AG04450 (cell line): ENCODE measurements around the gene GRB2. TPM values are rescaled to one million over a fixed set of nuclear protein-coding genes. Genes with fewer than 3 reads are reported as not detected.

Experiments used
- CTCF ChIA-PET: fragments of 300-600, 350-600 bp; formaldehyde crosslinking; extraction: SDS; loops from one replicate; lab custom pipeline; 2022; ENCODE audit warnings: antibody characterized with exemption, inconsistent platforms; lab: Charles Lee
- POLR2A ChIA-PET: fragments of 350-600 bp; formaldehyde crosslinking; extraction: SDS; loops from one replicate; lab custom pipeline; 2021; ENCODE audit warnings: antibody characterized with exemption, inconsistent platforms; lab: Yijun Ruan, JAX
- DNase-seq: peaks from one replicate; pipeline ENCODE4 v3.0.0-alpha.2; 2011; ENCODE audit warnings: low read depth, low spot score
- H3K27ac ChIP-seq: one replicate; pipeline ENCODE4 v1.5.1; 2012; ENCODE audit warnings: low read depth, low read length, control low read depth
- H3K27me3 ChIP-seq: one replicate; pipeline ENCODE4 v1.6.0; 2012; ENCODE audit warnings: low read length; ENCODE audit not compliant: control insufficient read depth, insufficient read depth
- H3K4me3 ChIP-seq: 2 replicates; pipeline ENCODE4 v1.5.1; 2011; ENCODE audit warnings: mild to moderate bottlenecking, low read depth, low read length, control low read depth
- H3K9me3 ChIP-seq: 2 replicates; pipeline ENCODE4 v1.5.1; 2012; ENCODE audit warnings: low read length; ENCODE audit not compliant: control insufficient read depth, insufficient read depth
- polyA plus RNA-seq: library from polyadenylated mRNA; depleted of rRNA; stranded (reverse); fragments of >200 nt; gene quantifications from 2 replicates; pipeline ENCODE4 v1.2.3, GENCODE V29; 2011
- TF ChIP-seq, protein P1 (sequence below): IDR thresholded peaks from 2 replicates; pipeline ENCODE4 v1.5.1; 2011; ENCODE audit warnings: low read depth, low read length, control low read depth, inconsistent platforms

The GRB2 gene
- polyA plus RNA-seq, 1 experiment: 63.8 TPM

DNA sequence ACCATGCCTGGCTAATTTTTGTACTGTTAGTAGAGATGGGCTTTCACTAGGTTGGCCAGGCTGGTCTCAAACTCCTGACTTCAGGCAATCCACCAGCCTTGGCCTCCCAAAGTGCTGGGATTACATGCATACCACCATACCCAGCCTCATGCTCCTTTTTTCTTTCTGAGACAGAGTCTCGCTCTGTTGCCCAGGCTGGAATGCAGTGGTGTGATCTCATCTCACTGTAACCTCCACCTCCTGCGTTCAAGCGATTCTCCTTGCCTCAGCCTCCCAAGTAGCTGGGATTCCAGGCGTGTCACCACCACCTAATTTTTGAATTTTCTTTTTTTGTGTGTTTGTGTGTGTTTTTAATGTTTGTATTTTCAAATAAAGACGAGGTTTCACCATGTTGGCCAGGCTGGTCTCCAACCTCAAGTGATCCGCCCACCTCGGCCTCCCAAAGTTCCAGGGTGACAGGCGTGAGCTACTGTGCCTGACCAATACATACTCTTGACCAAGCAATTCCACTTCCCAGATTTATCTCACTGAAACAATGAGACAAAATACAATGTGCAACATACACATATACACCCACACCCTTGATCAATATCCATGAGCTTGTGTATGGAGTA lies 5.0 kb downstream of the GRB2 start:
- ChIA-PET POLR2A (interaction anchor here (0.5 kb wide), 1 partner anchor 9 kb away, joined by 6 read pairs; no protein-coding TSS in a partner anchor), CTCF (interaction anchor here (2.5 to 2.6 kb wide), 2 partner anchors 77 to 129 kb away, joined by 14 to 15 read pairs; partner anchors contain the start of gene MIF4GD)
- TF ChIP-seq, protein P1, sequence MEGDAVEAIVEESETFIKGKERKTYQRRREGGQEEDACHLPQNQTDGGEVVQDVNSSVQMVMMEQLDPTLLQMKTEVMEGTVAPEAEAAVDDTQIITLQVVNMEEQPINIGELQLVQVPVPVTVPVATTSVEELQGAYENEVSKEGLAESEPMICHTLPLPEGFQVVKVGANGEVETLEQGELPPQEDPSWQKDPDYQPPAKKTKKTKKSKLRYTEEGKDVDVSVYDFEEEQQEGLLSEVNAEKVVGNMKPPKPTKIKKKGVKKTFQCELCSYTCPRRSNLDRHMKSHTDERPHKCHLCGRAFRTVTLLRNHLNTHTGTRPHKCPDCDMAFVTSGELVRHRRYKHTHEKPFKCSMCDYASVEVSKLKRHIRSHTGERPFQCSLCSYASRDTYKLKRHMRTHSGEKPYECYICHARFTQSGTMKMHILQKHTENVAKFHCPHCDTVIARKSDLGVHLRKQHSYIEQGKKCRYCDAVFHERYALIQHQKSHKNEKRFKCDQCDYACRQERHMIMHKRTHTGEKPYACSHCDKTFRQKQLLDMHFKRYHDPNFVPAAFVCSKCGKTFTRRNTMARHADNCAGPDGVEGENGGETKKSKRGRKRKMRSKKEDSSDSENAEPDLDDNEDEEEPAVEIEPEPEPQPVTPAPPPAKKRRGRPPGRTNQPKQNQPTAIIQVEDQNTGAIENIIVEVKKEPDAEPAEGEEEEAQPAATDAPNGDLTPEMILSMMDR: no peak
- peaks cover 4% of the 10 kb centered on the region; the same call in 1 of the 2 replicates for H3K9me3 ChIP-seq
- no peaks in the 10 kb centered on the region for H3K27me3 ChIP-seq
- no peak overlapping the region for H3K4me3 ChIP-seq
- no peak overlapping the region for H3K27ac ChIP-seq
- no peak for DNase-seq

DNA sequence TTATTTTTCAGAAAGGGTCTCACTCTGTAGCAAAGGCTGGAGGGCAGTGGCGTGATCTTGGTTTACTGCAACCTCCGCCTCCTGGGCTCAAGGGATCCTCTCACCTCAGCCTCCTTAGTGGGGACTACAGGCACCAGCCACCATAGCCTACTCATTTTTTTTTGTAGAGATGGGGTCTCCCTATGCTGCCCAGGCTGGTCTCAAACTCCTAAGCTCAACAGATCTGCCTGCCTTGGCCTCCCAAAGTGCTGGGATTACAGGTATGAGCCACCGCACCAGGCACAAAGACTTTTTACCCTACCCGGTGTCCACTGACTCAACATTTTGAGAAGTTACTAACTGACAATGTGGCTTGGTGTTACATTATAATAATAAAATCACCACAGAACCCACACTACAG lies 7.2 kb downstream of the GRB2 start:
- ChIA-PET CTCF (interaction anchor here (0.5 to 3.0 kb wide), 3 partner anchors 75 to 426 kb away, joined by 6 to 11 read pairs (median 8); partner anchors contain the start of gene MIF4GD), POLR2A (no interaction called here)
- Histone ChIP-seq H3K9me3 (no peaks in the 10 kb centered on the region; the same call in 1 of the 2 replicates), H3K27ac (no peak overlapping the region), H3K4me3 (no peak overlapping the region), H3K27me3 (no peaks in the 10 kb centered on the region)
- no peak for DNase-seq
- TF ChIP-seq, protein P1: no peak

DNA sequence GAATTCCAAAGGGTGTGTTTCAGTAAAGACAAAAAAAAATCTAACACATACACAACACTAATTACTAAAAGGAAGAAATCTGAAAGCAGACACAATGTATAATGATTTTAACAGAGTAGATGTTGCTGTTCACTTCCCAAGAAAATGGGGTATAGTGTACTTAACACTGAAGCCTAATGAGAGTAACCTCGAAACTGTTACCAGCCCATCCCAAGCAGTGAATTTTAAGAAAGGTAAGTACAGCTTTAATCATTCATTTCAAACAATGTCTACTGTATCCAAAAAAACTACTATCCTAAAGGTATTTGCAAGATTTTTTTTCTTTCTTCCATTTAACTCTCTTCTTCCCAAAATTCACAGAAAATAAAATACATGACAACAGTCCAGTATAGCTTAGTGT lies 8.3 kb downstream of the GRB2 start:
- ChIA-PET POLR2A (interaction anchor here (0.6 kb wide), 1 partner anchor 44 kb away, joined by 7 read pairs; no protein-coding TSS in a partner anchor), CTCF (interaction anchor here (0.6 to 3.0 kb wide), 4 partner anchors 9 to 260 kb away, joined by 3 to 11 read pairs (median 6); partner anchors contain the start of gene MIF4GD)
- Histone ChIP-seq H3K27me3 (no peaks in the 10 kb centered on the region), H3K9me3 (no peaks in the 10 kb centered on the region; the same call in 1 of the 2 replicates), H3K4me3 (no peak overlapping the region), H3K27ac (no peak overlapping the region)
- no peak for DNase-seq
- TF ChIP-seq, protein P1: no peak

DNA sequence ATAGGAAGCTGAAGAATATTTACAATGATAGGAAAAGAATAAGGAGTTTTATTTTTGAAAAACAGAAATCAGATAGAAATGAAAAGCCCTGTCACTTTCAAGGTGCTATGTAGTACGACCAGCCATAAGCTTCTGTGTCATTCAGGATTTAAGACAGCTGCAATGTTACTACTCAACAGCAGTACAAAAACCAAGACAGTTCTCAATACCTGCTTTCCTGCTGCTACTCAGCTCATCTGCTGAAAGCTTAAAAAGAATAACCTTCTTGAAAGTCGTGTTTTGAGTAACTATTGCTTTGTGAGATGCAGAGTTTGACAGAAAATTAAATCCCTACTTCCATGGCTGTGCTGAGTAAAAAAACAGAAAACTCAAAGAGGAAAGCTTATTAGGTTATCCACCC lies 8.7 kb downstream of the GRB2 start:
- Histone ChIP-seq H3K27me3 (no peaks in the 10 kb centered on the region), H3K4me3 (no peak overlapping the region), H3K9me3 (no peaks in the 10 kb centered on the region; the same call in 1 of the 2 replicates), H3K27ac (no peak overlapping the region)
- no peak for DNase-seq
- ChIA-PET CTCF (interaction anchor here (0.6 to 3.0 kb wide), 4 partner anchors 9 to 260 kb away, joined by 3 to 11 read pairs (median 6); partner anchors contain the start of gene MIF4GD), POLR2A (interaction anchor here (0.6 kb wide), 1 partner anchor 44 kb away, joined by 7 read pairs; no protein-coding TSS in a partner anchor)
- TF ChIP-seq, protein P1: no peak

DNA sequence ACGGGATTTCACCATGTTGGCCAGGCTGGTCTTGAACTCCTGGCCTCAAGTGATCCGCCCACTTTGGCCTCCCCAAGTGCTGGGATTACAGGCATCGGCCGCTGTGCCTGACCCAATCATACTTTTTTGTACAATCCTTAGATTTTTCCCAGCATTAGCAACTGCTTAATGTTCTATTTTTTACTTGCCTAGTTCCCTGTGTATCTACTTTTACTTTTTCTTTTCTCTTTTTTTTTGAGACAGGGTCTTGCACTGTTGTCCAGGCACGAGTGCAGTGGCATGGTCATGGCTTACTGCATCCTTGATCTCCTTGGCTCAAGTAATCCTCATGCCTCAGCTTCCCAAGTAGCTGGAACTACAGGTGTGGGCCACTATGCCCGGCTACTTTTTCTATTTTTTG lies 9.5 kb downstream of the GRB2 start:
- CTCF ChIA-PET: interaction anchor here (1.5 to 3.0 kb wide), 4 partner anchors 73 to 125 kb away, joined by 8 to 12 read pairs (median 10); partner anchors contain the start of gene MIF4GD
- POLR2A ChIA-PET: no interaction called here

More for the DNA sequence above, 9.5 kb downstream of the GRB2 start:
- TF ChIP-seq, protein P1: no peak
- no peak for DNase-seq
- Histone ChIP-seq H3K4me3 (no peak overlapping the region), H3K27ac (no peak overlapping the region), H3K9me3 (no peaks in the 10 kb centered on the region; the same call in 1 of the 2 replicates), H3K27me3 (no peaks in the 10 kb centered on the region)
